GM18520 (cell line): Measurements from ENCODE around the gene CTSS.
"Not testable (repeated sequence)": the region's sequence is repeated elsewhere in the genome, so short reads cannot be mapped to it uniquely, and the experiment has no call there.

Experiments used
- ATAC-seq: cut with Tn5 transposase; IDR thresholded peaks from one replicate; pipeline ENCODE4 v1.9.1; 2021; ENCODE audit not compliant: unreplicated experiment

Gene CTSS

GRCh38 chr1:150775931-150776505, 10.4 kb upstream of the CTSS start:
- not testable (repeated sequence) for ATAC-seq

GRCh38 chr1:150775276-150775675, 9.7 kb upstream of the CTSS start:
- no peak for ATAC-seq

GRCh38 chr1:150772326-150772725, 6.7 kb upstream of the CTSS start:
- no peak for ATAC-seq

GRCh38 chr1:150767704-150768103, 2.1 kb upstream of the CTSS start:
- not testable (repeated sequence) for ATAC-seq

- not testable (repeated sequence) for ATAC-seq
Measured at GRCh38 chr1:150765977-150766301, 361 bp upstream of the CTSS start.

GRCh38 chr1:150764617-150765101, 919 bp downstream of the CTSS start:
- ATAC-seq: no peak

GRCh38 chr1:150763018-150763417, 2.6 kb downstream of the CTSS start:
- no peak for ATAC-seq

GRCh38 chr1:150762552-150762951, 3.0 kb downstream of the CTSS start:
- ATAC-seq: no peak

- ATAC-seq: no peak
Measured at GRCh38 chr1:150761801-150762200, 3.8 kb downstream of the CTSS start.

GRCh38 chr1:150760013-150760412, 5.6 kb downstream of the CTSS start:
- ATAC-seq: no peak

GRCh38 chr1:150753416-150753815, 12.2 kb downstream of the CTSS start:
- no peak for ATAC-seq

GRCh38 chr1:150751443-150751842, 14.1 kb downstream of the CTSS start:
- no peak for ATAC-seq

- no peak for ATAC-seq
Measured at GRCh38 chr1:150749720-150750311, 15.8 kb downstream of the CTSS start.

GRCh38 chr1:150748878-150749719, 16.5 kb downstream of the CTSS start:
- ATAC-seq: no peak

- ATAC-seq: no peak
Measured at GRCh38 chr1:150730130-150730721, 35.4 kb downstream of the CTSS start.

GRCh38 chr1:150724336-150724735, 41.2 kb downstream of the CTSS start:
- ATAC-seq: no peak

- no peak for ATAC-seq
Measured at GRCh38 chr1:150720703-150721102, 44.9 kb downstream of the CTSS start, which contains the start of gene HORMAD1. Gene HORMAD1, minus strand, starts transcription at chr1:150720895. Its CDS starts 1,390 bp downstream, at chr1:150719505.

GRCh38 chr1:150720098-150720497, 45.5 kb downstream of the CTSS start:
- ATAC-seq: no peak

GRCh38 chr1:150718225-150718891, 47.2 kb downstream of the CTSS start:
- ATAC-seq: peak; percentile 67

- not testable (repeated sequence) for ATAC-seq
Measured at GRCh38 chr1:150709031-150709430, 56.5 kb downstream of the CTSS start.

GRCh38 chr1:150708595-150708994, 57.0 kb downstream of the CTSS start:
- ATAC-seq: peak; percentile 63
